Measurements from ENCODE around the gene AMBRA1.

Gene AMBRA1

GRCh38 chr11:46426233-46426991, 167.4 kb downstream of the AMBRA1 start:
- no peak overlapping the region for H3K4me3 ChIP-seq (replicated peaks in 1 of 2; ENCODE audit: low read depth in 2 of 2, low read length in 2 of 2)
- TF ChIP-seq CTCF (IDR thresholded peaks at IDR 0.05; ENCODE audit: low read depth, low read length): no peak
- DNase-seq (ENCODE audit: low read depth in 2 of 2): no peak

DNA sequence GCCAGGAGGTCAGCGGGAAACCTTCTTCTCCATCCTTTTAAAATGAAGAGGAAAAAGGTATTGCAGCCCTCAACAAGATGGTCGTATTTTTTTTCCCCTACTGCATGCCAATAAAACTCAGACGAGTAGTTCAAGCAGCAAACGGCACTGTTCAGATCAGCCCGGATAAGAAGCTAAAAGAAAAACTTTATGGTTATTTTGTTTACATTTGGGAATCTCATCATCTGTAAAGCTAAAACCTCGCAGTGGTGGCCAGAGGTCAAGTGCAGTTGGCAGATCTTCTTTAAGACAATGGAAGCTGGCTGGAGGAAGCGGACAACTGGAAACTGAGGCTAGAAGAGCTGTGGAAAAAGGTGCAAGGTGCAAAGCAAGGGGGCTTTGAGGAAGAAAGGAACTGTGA, 171.2 kb downstream of the AMBRA1 start:
- TF ChIP-seq CTCF (IDR thresholded peaks at IDR 0.05; ENCODE audit: low read depth, low read length): no peak
- no peak for DNase-seq (ENCODE audit: low read depth in 2 of 2)
- no peak overlapping the region for H3K4me3 ChIP-seq (replicated peaks in 1 of 2; ENCODE audit: low read depth in 2 of 2, low read length in 2 of 2)

DNA sequence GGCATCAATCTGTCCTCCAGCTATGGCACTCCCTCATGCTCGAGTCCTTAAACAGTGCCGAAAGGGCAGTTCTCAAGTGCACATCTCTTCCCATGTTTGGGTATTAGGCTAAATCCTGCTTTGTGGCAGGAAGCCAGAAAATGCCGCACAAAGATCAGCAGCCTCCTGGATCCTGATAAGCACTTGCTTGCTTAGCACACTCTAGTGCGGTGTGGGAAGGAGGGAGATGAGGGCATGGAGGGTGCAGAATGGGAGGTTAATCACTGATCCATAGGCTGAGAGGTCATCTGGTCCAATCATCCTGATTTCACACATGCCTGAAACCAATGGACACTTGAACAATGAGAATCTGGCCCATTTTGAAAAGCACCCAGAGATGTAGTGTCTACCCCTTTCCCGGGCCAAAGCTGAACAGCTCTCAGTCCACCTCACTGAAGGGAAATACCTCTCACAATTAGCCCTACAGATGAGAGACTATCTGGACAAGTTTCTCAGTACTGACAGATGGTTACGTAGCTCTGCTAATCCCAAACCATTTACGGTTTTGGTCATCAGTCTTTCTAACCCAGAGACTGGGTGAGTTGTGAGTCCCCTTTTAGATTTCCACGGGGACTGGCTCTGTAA, 172.5 kb downstream of the AMBRA1 start:
- H3K4me3 ChIP-seq (replicated peaks in 1 of 2; ENCODE audit: low read depth in 2 of 2, low read length in 2 of 2): no peak overlapping the region
- TF ChIP-seq CTCF (IDR thresholded peaks at IDR 0.05; ENCODE audit: low read depth, low read length): no peak
- DNase-seq (ENCODE audit: low read depth in 2 of 2): no peak

- no peak for TF ChIP-seq CTCF (IDR thresholded peaks at IDR 0.05; ENCODE audit: low read depth, low read length)
- no peak overlapping the region for H3K4me3 ChIP-seq (replicated peaks in 1 of 2; ENCODE audit: low read depth in 2 of 2, low read length in 2 of 2)
- no peak for DNase-seq (ENCODE audit: low read depth in 2 of 2)
Observed at GRCh38 chr11:46420513-46420912, 173.3 kb downstream of the AMBRA1 start.

DNA sequence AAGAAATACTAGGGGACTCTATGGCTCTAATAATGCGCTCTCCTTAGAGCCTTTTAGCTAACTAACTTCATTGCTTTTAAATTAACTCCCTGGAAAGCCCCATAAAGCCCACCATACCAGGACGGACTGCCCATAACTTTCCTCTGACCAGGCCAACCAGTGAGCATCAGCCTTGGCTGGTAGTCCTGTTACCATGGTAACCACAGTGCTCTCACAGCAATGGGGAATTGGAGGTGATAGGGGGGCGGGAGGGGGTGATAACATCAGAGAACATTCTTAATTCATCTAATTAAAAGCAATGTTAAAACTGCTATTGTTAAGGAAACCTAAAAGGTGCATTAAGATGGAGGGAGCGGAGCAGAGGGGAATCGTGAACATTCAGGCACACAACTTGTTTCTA, 175.1 kb downstream of the AMBRA1 start:
- no peak for DNase-seq (ENCODE audit: low read depth in 2 of 2)
- no peak for TF ChIP-seq CTCF (IDR thresholded peaks at IDR 0.05; ENCODE audit: low read depth, low read length)
- no peak overlapping the region for H3K4me3 ChIP-seq (replicated peaks in 1 of 2; ENCODE audit: low read depth in 2 of 2, low read length in 2 of 2)

DNA sequence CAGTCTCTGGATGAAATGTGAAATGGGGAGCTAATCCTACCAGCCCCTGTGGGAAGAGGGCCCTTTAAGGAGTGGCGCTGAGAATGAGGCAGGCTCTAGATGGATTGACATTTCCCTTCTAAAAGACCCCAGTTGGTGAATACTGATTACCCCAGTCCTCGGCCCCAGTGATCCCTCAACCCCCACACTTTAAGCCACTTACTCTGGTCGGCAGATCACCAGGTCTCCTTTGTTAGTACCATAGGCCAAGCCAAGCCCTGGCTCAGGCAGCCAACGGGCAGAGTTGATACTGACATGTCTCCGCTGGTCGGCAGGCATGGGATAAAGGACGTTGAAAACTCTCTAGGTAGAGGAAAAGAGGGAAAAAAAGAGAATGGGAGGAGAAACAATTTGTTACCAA, 176.1 kb downstream of the AMBRA1 start:
- TF ChIP-seq CTCF (IDR thresholded peaks at IDR 0.05; ENCODE audit: low read depth, low read length): no peak
- no peak for DNase-seq (ENCODE audit: low read depth in 2 of 2)
- H3K4me3 ChIP-seq (replicated peaks in 1 of 2; ENCODE audit: low read depth in 2 of 2, low read length in 2 of 2): no peak overlapping the region
